CD8-positive, alpha-beta memory T cell (primary cell): ENCODE measurements around the gene AFDN. TPM values are rescaled to one million over a fixed set of nuclear protein-coding genes. Genes with fewer than 3 reads are reported as not detected.

ENCODE experiments used
- CTCF ChIA-PET: fragments of 350-600 bp; sonication (Branson Sonifier 250); formaldehyde crosslinking; loops from one replicate; lab custom pipeline; 2021; ENCODE audit warnings: antibody characterized with exemption; lab: Charles Lee
- POLR2A ChIA-PET: fragments of 350-600 bp; sonication (Branson Sonifier 250); formaldehyde crosslinking; loops from one replicate; lab custom pipeline; 2021; ENCODE audit warnings: antibody characterized with exemption; lab: Charles Lee
- DNase-seq, 5 donors: peaks; one replicate each; pipeline versions ENCODE4 v3.0.0 to v3.0.0-alpha.2; 2020 to 2022; ENCODE audit warnings: mixed read lengths in 1 of 5
- H3K27ac ChIP-seq: one replicate; pipeline ENCODE4 v1.7.0; 2013; ENCODE audit warnings: low read depth, mild to moderate bottlenecking, low read length, moderate library complexity
- H3K27me3 ChIP-seq: 2 replicates; pipeline ENCODE4 v1.7.0; 2013; ENCODE audit warnings: low read length, mild to moderate bottlenecking; ENCODE audit not compliant: insufficient read depth, poor library complexity, severe bottlenecking
- H3K36me3 ChIP-seq: 2 replicates; pipeline ENCODE4 v1.7.0; 2013; ENCODE audit warnings: mild to moderate bottlenecking, low read length, moderate library complexity; ENCODE audit not compliant: insufficient read depth
- H3K4me1 ChIP-seq: 2 replicates; pipeline ENCODE4 v1.7.0; 2013; ENCODE audit warnings: mild to moderate bottlenecking, low read length, moderate library complexity; ENCODE audit not compliant: insufficient read depth
- H3K4me3 ChIP-seq: 2 replicates; pipeline ENCODE4 v1.7.0; 2013; ENCODE audit warnings: mild to moderate bottlenecking, low read length
- H3K9me3 ChIP-seq: 2 replicates; pipeline ENCODE4 v1.7.0; 2013; ENCODE audit warnings: mild to moderate bottlenecking, low read length
- H3K27ac Mint-ChIP-seq, 8 donors: one replicate each; pipeline ENCODE4 v1.8.0; 2020 to 2021; ENCODE audit warnings: mixed read lengths in 8 of 8, mild to moderate bottlenecking in 6 of 8, inconsistent platforms in 3 of 8, moderate library complexity in 3 of 8
- H3K27me3 Mint-ChIP-seq, 2 donors: one replicate each; pipeline ENCODE4 v1.8.0; 2020 to 2021; ENCODE audit warnings: mixed read lengths in 2 of 2, mild to moderate bottlenecking in 1 of 2, moderate library complexity in 1 of 2
- H3K36me3 Mint-ChIP-seq, 3 donors: one replicate each; pipeline ENCODE4 v1.8.0; 2020 to 2021; ENCODE audit warnings: mixed read lengths in 3 of 3, inconsistent platforms in 1 of 3, mild to moderate bottlenecking in 1 of 3
- H3K4me1 Mint-ChIP-seq, 3 donors: one replicate each; pipeline ENCODE4 v1.8.0; 2020 to 2021; ENCODE audit warnings: mixed read lengths in 3 of 3, inconsistent platforms in 1 of 3, mild to moderate bottlenecking in 1 of 3
- H3K4me3 Mint-ChIP-seq, 7 donors: one replicate each; pipeline ENCODE4 v1.8.0; 2020 to 2021; ENCODE audit warnings: mixed read lengths in 7 of 7, mild to moderate bottlenecking in 6 of 7, moderate library complexity in 4 of 7, inconsistent platforms in 2 of 7
- H3K9me3 Mint-ChIP-seq, 5 donors: one replicate each; pipeline ENCODE4 v1.8.0; 2020 to 2022; ENCODE audit warnings: mixed read lengths in 5 of 5, mild to moderate bottlenecking in 3 of 5, moderate library complexity in 2 of 5, inconsistent platforms in 1 of 5
- polyA plus RNA-seq: library from polyadenylated mRNA; unstranded; fragments of 300-500 nt; fragmentation: Illumina TruSeq; gene quantifications from one replicate; pipeline ENCODE4 v1.2.3, GENCODE V29; 2021
- total RNA-seq, 2 experiments: library from RNA; stranded (reverse); gene quantifications; one replicate each; pipeline ENCODE4 v1.2.3, GENCODE V29; 2021

Gene AFDN
- total and polyA plus RNA-seq, 3 experiments from 2014 or later, result 3.5 to 21.3 (median 19.0) TPM

GRCh38 chr6:167985911-167986595 lies 159.3 kb downstream of the AFDN start:
- Histone ChIP-seq H3K36me3 (no peaks in the 10 kb centered on the region), H3K4me3 (no peak overlapping the region), H3K4me1 (no peaks in the 10 kb centered on the region), H3K27ac (no peak overlapping the region), H3K27me3 (no peaks in the 10 kb centered on the region), H3K9me3 (no peaks in the 10 kb centered on the region)
- DNase-seq, result no peak
- POLR2A ChIA-PET, result no interaction called here
- peaks cover 0 to 1% (median 0%) of the 10 kb centered on the region in 5 donors for H3K9me3 Mint-ChIP-seq
- no peaks in the 10 kb centered on the region for H3K4me1 Mint-ChIP-seq
- CTCF ChIA-PET, result no interaction called here
- H3K36me3 Mint-ChIP-seq, result no peaks in the 10 kb centered on the region
- H3K27ac Mint-ChIP-seq, result no peak overlapping the region
- no peak overlapping the region for H3K4me3 Mint-ChIP-seq
- H3K27me3 Mint-ChIP-seq, result peaks cover 0 to 2% of the 10 kb centered on the region in 2 donors

DNA sequence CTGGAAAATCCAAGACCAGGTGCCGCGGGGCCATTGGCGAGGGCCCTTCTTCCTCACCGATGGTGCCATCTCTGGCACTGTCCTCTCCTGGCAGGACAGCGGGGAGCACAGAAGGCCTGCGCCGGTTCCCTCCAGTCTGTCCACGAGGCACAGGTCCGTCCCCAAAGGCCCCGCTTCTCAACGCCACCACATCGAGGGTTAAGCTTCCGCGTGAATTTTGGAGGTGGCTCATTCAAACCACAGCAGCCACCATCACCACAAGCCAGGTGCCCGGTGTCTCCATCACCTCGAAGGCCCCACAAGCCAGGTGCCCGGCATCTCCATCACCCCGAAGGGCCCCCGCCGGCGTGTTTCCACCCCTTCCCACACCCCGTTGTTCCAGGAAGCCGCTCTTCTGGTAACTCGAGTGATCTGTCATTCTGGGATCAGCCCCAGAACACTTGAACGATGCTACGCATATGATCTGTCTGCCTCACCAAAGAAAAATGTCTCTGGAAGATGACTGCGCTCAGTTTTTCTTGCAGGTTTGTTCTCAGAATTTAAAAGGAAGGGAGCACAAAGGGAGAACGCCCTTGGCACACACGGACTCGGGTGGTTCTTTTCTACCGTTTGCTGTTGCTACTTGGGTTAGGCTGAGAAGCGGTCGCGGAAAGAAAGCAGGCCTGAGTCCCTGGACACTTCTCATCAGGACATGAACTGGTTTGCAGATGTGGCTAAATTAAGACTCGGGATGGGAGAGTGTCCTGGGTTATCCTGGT lies 160.9 kb downstream of the AFDN start:
- H3K36me3 ChIP-seq, result no peaks in the 10 kb centered on the region
- CTCF ChIA-PET, result no interaction called here
- no peak overlapping the region for H3K4me3 Mint-ChIP-seq
- H3K9me3 Mint-ChIP-seq, result peaks cover 0 to 1% (median 0%) of the 10 kb centered on the region in 5 donors
- no peak overlapping the region for H3K27ac ChIP-seq
- H3K27me3 Mint-ChIP-seq, result no peaks in the 10 kb centered on the region
- no peaks in the 10 kb centered on the region for H3K4me1 ChIP-seq
- POLR2A ChIA-PET, result no interaction called here
- no peaks in the 10 kb centered on the region for H3K4me1 Mint-ChIP-seq
- H3K4me3 ChIP-seq, result no peak overlapping the region
- no peak for DNase-seq
- H3K27me3 ChIP-seq, result no peaks in the 10 kb centered on the region
- no peaks in the 10 kb centered on the region for H3K9me3 ChIP-seq
- H3K36me3 Mint-ChIP-seq, result no peaks in the 10 kb centered on the region
- no peak overlapping the region for H3K27ac Mint-ChIP-seq

- H3K27ac Mint-ChIP-seq, result no peak overlapping the region
- H3K4me1 Mint-ChIP-seq, result no peaks in the 10 kb centered on the region
- Histone ChIP-seq H3K27me3 (no peaks in the 10 kb centered on the region), H3K27ac (no peak overlapping the region), H3K4me3 (no peak overlapping the region), H3K9me3 (no peaks in the 10 kb centered on the region), H3K36me3 (no peaks in the 10 kb centered on the region), H3K4me1 (no peaks in the 10 kb centered on the region)
- H3K4me3 Mint-ChIP-seq, result no peak overlapping the region
- no peaks in the 10 kb centered on the region for H3K36me3 Mint-ChIP-seq
- no peak for DNase-seq
- H3K9me3 Mint-ChIP-seq, result no peaks in the 10 kb centered on the region
- ChIA-PET POLR2A (no interaction called here), CTCF (no interaction called here)
- H3K27me3 Mint-ChIP-seq, result no peaks in the 10 kb centered on the region
Measured at GRCh38 chr6:167988154-167988495, 161.4 kb downstream of the AFDN start.

GRCh38 chr6:167988945-167989841 lies 162.5 kb downstream of the AFDN start:
- DNase-seq, result no peak
- POLR2A ChIA-PET, result no interaction called here

GRCh38 chr6:167990016-167990945 lies 163.6 kb downstream of the AFDN start:
- Histone ChIP-seq H3K27me3 (no peaks in the 10 kb centered on the region), H3K4me3 (no peak overlapping the region), H3K27ac (no peak overlapping the region), H3K36me3 (no peaks in the 10 kb centered on the region), H3K9me3 (no peaks in the 10 kb centered on the region), H3K4me1 (no peaks in the 10 kb centered on the region)
- no peaks in the 10 kb centered on the region for H3K4me1 Mint-ChIP-seq
- H3K4me3 Mint-ChIP-seq, result no peak overlapping the region
- H3K27me3 Mint-ChIP-seq, result peaks cover 3 to 5% of the 10 kb centered on the region in 2 donors
- DNase-seq, result no peak
- no peaks in the 10 kb centered on the region for H3K36me3 Mint-ChIP-seq
- POLR2A ChIA-PET, result no interaction called here
- CTCF ChIA-PET, result no interaction called here
- no peak overlapping the region for H3K27ac Mint-ChIP-seq
- H3K9me3 Mint-ChIP-seq, result no peaks in the 10 kb centered on the region

More at GRCh38 chr6:167988945-167989841, 162.5 kb downstream of the AFDN start:
- no peaks in the 10 kb centered on the region for H3K9me3 Mint-ChIP-seq
- no peaks in the 10 kb centered on the region for H3K4me1 Mint-ChIP-seq
- no peaks in the 10 kb centered on the region for H3K36me3 Mint-ChIP-seq
- H3K4me1 ChIP-seq, result no peaks in the 10 kb centered on the region
- H3K27ac ChIP-seq, result no peak overlapping the region
- H3K4me3 Mint-ChIP-seq, result no peak overlapping the region
- H3K27me3 Mint-ChIP-seq, result peaks cover 0 to 3% of the 10 kb centered on the region in 2 donors
- no peaks in the 10 kb centered on the region for H3K36me3 ChIP-seq
- no peak overlapping the region for H3K27ac Mint-ChIP-seq
- no peaks in the 10 kb centered on the region for H3K9me3 ChIP-seq
- no peaks in the 10 kb centered on the region for H3K27me3 ChIP-seq
- CTCF ChIA-PET, result no interaction called here
- no peak overlapping the region for H3K4me3 ChIP-seq

- H3K36me3 ChIP-seq, result no peaks in the 10 kb centered on the region
- H3K4me1 Mint-ChIP-seq, result no peaks in the 10 kb centered on the region
- CTCF ChIA-PET, result no interaction called here
- no peak overlapping the region for H3K4me3 Mint-ChIP-seq
- H3K9me3 Mint-ChIP-seq, result peaks cover 0 to 2% (median 0%) of the 10 kb centered on the region in 5 donors
- no peak overlapping the region for H3K27ac ChIP-seq
- H3K4me3 ChIP-seq, result no peak overlapping the region
- peaks cover 7 to 10% of the 10 kb centered on the region in 2 donors for H3K27me3 Mint-ChIP-seq
- H3K36me3 Mint-ChIP-seq, result peaks cover 0 to 4% (median 0%) of the 10 kb centered on the region in 3 donors
- H3K27ac Mint-ChIP-seq, result no peak overlapping the region
- no peaks in the 10 kb centered on the region for H3K4me1 ChIP-seq
- DNase-seq, result no peak
- H3K9me3 ChIP-seq, result no peaks in the 10 kb centered on the region
- POLR2A ChIA-PET, result no interaction called here
- H3K27me3 ChIP-seq, result no peaks in the 10 kb centered on the region
Measured at GRCh38 chr6:167993169-167993568, 166.5 kb downstream of the AFDN start.

GRCh38 chr6:167993831-167994230 lies 167.1 kb downstream of the AFDN start:
- Histone ChIP-seq H3K36me3 (no peaks in the 10 kb centered on the region), H3K9me3 (no peaks in the 10 kb centered on the region), H3K4me3 (no peak overlapping the region), H3K4me1 (no peaks in the 10 kb centered on the region), H3K27me3 (no peaks in the 10 kb centered on the region), H3K27ac (no peak overlapping the region)
- peaks cover 0 to 2% (median 0%) of the 10 kb centered on the region in 5 donors for H3K9me3 Mint-ChIP-seq
- no peak overlapping the region for H3K27ac Mint-ChIP-seq
- no peaks in the 10 kb centered on the region for H3K4me1 Mint-ChIP-seq
- no peak for DNase-seq
- H3K36me3 Mint-ChIP-seq, result peaks cover 0 to 4% (median 0%) of the 10 kb centered on the region in 3 donors
- peaks cover 7 to 10% of the 10 kb centered on the region in 2 donors for H3K27me3 Mint-ChIP-seq
- H3K4me3 Mint-ChIP-seq, result no peak overlapping the region
- POLR2A ChIA-PET, result no interaction called here
- CTCF ChIA-PET, result no interaction called here
